G401 (cell line): Measurements from ENCODE around the gene GRHL3. TPM values are rescaled to one million over a fixed set of nuclear protein-coding genes. Genes with fewer than 3 reads are reported as not detected.

ENCODE experiments used
- DNase-seq: peaks from one replicate; pipeline ENCODE4 v3.0.0-alpha.2; 2015; ENCODE audit warnings: low spot score
- in situ Hi-C: cut with HindIII; loops from 2 replicates; pipeline ENCODE4 v1.10.0; 2016; ENCODE audit warnings: low sequenced_read_pairs, mixed read lengths
- total RNA-seq: library from RNA; depleted of rRNA; stranded (reverse); fragments of >200 nt; shearing (Covaris generic); gene quantifications from 2 replicates; pipeline ENCODE4 v1.2.3, GENCODE V29; 2014

Gene GRHL3
- total RNA-seq, 1 experiment from 2014 or later = 2.6 TPM

GRCh38 chr1:24315391-24315790 is 3.8 kb upstream of the GRHL3 start:
- no peak for DNase-seq
- in situ Hi-C loops = no loop called here

DNA sequence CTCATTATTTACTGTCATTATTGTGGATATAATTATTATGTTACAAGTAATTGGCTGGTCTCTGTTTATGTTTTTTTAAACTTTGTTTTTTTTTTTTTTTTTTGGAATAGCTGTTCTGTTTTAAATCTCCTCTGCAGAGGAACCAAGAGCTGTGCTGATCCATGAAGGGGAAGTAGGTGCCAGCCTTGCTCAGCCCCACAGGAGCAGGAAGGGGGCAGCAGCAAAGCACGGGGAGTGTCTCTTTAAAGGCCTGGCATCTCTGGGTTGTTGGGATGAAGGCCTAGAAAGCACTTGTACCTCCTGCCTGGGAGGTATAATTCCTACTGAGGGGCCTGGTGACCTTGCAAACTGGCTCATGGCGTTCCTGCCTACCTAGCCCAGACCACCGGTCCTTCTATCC is 2.5 kb upstream of the GRHL3 start:
- in situ Hi-C loops = no loop called here
- peak; percentile 35 for DNase-seq

- in situ Hi-C loops = no loop called here
- DNase-seq = no peak
Observed at GRCh38 chr1:24317081-24317480, 2.1 kb upstream of the GRHL3 start.

DNA sequence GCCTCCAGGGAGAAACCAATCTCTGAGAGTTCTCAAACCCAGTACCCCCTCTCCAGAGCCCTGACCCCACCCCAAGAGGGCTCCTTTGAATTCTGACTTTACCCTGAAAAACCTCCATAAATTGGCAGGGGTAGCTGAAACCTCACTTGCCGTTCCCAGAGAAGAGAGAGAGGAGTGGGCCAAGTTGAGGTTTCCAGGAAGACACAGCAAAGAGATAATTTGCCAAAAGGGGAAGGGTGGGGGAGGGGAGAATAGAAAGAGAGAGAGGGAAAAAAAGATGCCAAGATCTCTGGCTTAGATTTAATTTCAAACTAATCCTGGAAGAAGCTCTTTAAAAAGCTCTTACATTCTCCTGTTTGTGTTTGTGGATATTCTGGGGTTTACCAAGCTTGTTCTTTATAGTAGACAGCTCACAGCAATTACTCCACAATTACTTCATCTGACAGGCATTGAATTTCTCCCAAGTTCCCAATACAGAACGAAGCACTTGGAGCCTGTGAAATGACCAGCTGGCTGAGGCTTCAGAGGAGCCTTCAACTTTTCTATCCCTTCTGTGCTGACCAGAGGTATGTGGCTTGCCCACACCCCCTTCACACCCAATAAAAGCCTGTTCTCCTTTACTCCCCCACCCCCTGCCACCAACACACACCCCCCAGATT is 1.1 kb upstream of the GRHL3 start:
- no peak for DNase-seq

GRCh38 chr1:24318615-24319311 is 394 bp upstream of the GRHL3 start:
- in situ Hi-C loops = no loop called here

More for the DNA sequence above, 1.1 kb upstream of the GRHL3 start:
- in situ Hi-C loops = no loop called here

GRCh38 chr1:24319962-24320361 is 805 bp downstream of the GRHL3 start:
- DNase-seq = no peak
- in situ Hi-C loops = no loop called here

More at GRCh38 chr1:24318615-24319311, 394 bp upstream of the GRHL3 start:
- no peak for DNase-seq

DNA sequence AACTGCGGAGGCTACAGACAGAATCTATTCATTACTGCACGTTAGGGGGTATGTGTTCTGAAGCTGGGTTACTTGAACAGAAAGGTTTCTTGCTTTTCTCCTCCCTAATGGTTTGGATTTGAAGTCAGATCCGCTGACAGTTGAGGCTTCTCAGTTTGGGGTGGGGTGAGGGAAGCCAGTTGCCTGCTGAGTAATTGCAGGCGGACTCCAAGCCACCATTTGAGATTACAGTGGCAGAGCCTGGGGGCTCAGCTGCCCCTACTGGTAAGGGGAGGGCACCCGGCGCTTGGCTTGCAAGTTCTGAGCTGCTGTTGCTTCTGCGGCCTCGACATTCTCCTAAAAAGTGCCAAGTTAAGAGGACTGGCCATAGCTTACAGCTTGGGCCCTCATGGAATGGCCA is 2.0 kb downstream of the GRHL3 start:
- in situ Hi-C loops = no loop called here
- DNase-seq = no peak

- in situ Hi-C loops = no loop called here
- DNase-seq = no peak
Observed at GRCh38 chr1:24321697-24322469, 2.7 kb downstream of the GRHL3 start.

GRCh38 chr1:24322470-24323177 is 3.5 kb downstream of the GRHL3 start:
- peak; percentile 44 for DNase-seq
- in situ Hi-C loops = no loop called here

DNA sequence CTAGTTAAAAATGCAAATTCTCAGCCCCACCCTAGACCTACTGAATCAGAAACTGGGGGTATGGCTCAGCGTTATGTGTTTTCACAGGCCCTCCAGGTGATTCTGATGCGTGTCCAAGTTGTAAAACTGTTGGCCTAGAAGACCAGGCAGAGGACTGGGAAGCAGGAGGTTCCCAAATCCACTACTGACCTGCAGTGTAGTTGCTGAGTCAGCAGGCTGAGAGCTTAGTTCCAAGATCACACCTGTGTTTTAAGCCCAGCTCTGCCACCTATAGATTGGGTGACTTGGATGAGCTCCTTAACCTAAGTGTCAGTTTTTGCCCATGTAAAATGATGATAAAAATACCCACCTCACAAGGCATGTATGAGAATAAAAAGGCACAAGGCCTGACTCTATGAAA is 4.1 kb downstream of the GRHL3 start:
- in situ Hi-C loops = no loop called here
- no peak for DNase-seq

- no peak for DNase-seq
- in situ Hi-C loops = no loop called here
Observed at GRCh38 chr1:24324903-24325302, 5.7 kb downstream of the GRHL3 start.

DNA sequence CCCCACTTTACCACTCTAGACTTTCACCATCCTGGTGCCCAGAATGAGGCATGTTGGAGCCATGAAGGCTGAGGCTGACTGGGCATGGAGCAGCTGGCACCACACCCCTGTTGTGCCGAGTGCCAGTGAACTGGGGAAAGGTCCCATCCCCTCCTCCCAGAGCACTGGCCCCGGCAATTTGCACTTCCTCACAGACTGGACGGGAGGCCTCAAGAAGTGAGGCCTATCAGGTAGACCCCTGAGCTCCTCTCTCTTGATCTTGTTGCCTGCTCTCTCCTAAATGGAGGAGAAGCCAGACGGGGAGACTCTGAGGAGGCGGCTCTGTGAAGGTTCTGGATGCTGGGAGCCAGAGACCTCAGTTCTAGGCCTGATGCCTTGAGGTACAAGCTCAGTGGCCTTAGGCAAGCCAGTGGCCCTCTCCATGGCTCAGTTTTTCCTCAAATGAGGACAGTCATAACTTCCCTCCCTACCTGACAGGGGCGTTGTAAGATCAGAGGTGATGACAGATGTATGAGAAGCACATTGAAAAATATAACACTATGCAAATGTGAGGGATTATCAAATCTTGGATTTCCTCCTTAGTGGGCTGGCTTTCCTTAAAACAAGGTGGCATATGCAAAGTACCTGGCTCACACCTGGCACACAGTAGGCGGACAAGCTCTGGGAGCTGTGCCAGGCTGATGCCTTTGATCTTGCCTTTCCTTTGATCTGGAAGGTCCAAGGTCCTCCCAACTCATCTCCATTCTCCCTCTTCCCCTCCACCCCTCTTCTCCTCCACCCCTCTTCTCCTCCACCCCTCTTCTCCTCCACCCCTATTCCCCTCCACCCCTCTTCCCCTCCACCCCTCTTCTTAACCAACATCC is 6.7 kb downstream of the GRHL3 start:
- in situ Hi-C loops = no loop called here
- no peak for DNase-seq

DNA sequence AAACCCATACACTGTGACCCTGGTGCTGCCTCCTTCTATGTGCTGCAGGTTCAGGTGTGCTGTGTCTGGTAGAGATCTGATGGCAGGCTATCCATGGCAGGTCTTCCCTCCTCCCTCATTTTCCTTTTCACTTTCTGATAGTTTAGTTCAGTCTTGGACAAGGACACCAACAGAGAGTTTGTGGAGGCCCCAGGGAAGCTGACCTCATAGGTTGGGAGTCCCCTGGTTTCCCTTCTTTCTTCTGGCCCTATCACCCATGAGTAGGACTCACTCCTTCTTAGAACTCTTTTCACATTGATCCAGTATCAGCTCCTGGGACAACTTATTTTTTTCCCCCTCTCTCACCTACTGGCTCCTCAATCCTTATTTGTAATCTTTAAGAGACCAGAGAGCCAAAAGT is 8.3 kb downstream of the GRHL3 start:
- no peak for DNase-seq
- in situ Hi-C loops = no loop called here

DNA sequence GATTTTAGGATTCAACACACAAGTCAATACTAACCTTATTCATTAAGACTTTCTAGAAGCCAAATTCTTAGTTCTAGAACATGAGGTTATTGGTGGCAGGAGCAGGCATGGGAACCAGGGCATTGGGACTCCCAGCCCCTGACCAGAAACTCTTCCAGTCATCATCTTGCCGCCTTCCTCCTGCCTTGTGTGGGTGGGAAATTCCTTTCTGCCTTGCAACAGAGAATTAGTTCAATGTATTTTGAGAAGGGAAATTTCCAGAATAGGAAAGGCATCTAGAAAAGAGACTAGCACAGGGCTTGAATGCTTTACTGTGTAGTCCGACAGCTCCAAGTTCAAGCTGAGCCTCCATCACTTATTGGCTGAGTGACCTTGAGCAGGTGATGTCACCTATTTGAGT is 8.7 kb downstream of the GRHL3 start:
- in situ Hi-C loops = no loop called here
- no peak for DNase-seq

- DNase-seq = no peak
- in situ Hi-C loops = no loop called here
Observed at GRCh38 chr1:24329331-24329730, 10.2 kb downstream of the GRHL3 start.

GRCh38 chr1:24329797-24330543 is 10.8 kb downstream of the GRHL3 start:
- in situ Hi-C loops = no loop called here
- DNase-seq = no peak

GRCh38 chr1:24331961-24332673 is 13.0 kb downstream of the GRHL3 start:
- no peak for DNase-seq
- in situ Hi-C loops = no loop called here

GRCh38 chr1:24336075-24336474 is 16.9 kb downstream of the GRHL3 start:
- in situ Hi-C loops = no loop called here
- no peak for DNase-seq
